GM10248 (cell line): ENCODE results near the gene FTSJ1.

Experiments
- CTCF ChIA-PET: fragments of 300-600 bp; sonication (Branson Sonifier 250); formaldehyde crosslinking; extraction: SDS; loops from one replicate; lab custom pipeline; 2021; ENCODE audit warnings: antibody characterized with exemption; lab: Yijun Ruan, JAX
- POLR2A ChIA-PET: fragments of 350-650 bp; sonication (Branson Sonifier 250); formaldehyde crosslinking; extraction: SDS; loops from one replicate; lab custom pipeline; 2020; ENCODE audit warnings: antibody characterized with exemption; lab: Yijun Ruan, JAX
- DNase-seq: peaks from one replicate; pipeline ENCODE4 v3.0.0; 2012; ENCODE audit errors: extremely low spot score
- TF ChIP-seq, protein P1 (sequence below): IDR thresholded peaks from 2 replicates; pipeline ENCODE4 v1.5.1; 2012; ENCODE audit warnings: mild to moderate bottlenecking, low read depth; ENCODE audit errors: extremely low read depth, missing control alignments, control extremely low read depth

Gene FTSJ1

DNA sequence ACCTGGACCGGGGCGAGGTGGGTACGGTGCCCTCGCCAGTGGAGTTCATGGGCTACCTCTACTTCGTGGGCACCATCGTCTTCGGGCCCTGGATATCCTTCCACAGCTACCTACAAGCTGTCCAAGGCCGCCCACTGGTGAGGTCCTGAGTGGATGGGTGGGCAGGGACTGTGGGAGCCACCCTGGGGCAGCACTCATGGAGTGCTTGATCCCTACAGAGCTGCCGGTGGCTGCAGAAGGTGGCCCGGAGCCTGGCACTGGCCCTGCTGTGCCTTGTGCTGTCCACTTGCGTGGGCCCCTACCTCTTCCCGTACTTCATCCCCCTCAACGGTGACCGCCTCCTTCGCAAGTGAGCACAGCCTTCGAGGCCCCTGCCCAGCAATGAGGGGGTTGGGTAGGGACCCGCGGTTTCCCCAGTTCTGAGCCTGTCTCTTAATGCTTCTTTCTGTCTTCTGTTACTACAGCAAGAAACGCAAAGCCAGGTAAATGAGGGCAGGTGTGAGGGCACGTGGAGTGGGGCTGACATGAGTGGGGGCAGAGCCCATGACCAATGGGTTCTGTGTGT, 36.5 kb downstream of the FTSJ1 start:
- CTCF ChIA-PET, result interaction anchor here (1.4 kb wide), 1 partner anchor 26 kb away, joined by 4 read pairs; no protein-coding TSS in a partner anchor
- no peak for DNase-seq
- TF ChIP-seq, protein P1, sequence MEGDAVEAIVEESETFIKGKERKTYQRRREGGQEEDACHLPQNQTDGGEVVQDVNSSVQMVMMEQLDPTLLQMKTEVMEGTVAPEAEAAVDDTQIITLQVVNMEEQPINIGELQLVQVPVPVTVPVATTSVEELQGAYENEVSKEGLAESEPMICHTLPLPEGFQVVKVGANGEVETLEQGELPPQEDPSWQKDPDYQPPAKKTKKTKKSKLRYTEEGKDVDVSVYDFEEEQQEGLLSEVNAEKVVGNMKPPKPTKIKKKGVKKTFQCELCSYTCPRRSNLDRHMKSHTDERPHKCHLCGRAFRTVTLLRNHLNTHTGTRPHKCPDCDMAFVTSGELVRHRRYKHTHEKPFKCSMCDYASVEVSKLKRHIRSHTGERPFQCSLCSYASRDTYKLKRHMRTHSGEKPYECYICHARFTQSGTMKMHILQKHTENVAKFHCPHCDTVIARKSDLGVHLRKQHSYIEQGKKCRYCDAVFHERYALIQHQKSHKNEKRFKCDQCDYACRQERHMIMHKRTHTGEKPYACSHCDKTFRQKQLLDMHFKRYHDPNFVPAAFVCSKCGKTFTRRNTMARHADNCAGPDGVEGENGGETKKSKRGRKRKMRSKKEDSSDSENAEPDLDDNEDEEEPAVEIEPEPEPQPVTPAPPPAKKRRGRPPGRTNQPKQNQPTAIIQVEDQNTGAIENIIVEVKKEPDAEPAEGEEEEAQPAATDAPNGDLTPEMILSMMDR, result no peak
- POLR2A ChIA-PET, result no interaction called here

GRCh38 chrX:48513670-48514069, 37.7 kb downstream of the FTSJ1 start:
- CTCF ChIA-PET, result interaction anchor here (1.4 kb wide), 1 partner anchor 25 kb away, joined by 4 read pairs; no protein-coding TSS in a partner anchor
- TF ChIP-seq, protein P1, result no peak
- no peak for DNase-seq
- POLR2A ChIA-PET, result no interaction called here

GRCh38 chrX:48514126-48514806, 38.3 kb downstream of the FTSJ1 start:
- ChIA-PET POLR2A (no interaction called here), CTCF (no interaction called here)
- DNase-seq, result no peak
- TF ChIP-seq, protein P1, result no peak

GRCh38 chrX:48514868-48515460, 39.0 kb downstream of the FTSJ1 start:
- POLR2A ChIA-PET, result no interaction called here
- CTCF ChIA-PET, result no interaction called here
- TF ChIP-seq, protein P1, result no peak
- no peak for DNase-seq

DNA sequence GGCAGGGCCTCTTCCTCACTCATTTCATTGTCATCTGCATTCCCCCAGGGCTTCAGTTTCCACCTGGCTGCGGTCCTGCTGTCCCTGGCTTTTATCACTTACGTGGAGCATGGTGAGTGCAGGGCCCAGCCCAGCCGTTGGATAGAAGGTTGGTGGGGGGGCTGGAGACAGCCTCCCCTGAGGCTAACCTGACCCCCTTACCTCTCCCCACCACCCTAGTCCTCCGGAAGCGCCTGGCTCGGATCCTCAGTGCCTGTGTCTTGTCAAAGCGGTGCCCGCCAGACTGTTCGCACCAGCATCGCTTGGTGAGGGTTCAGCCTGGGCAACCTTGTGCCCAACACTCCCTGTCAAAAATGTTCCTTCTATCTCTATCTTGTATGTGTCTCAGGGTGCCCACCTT, 39.8 kb downstream of the FTSJ1 start:
- ChIA-PET CTCF (no interaction called here), POLR2A (no interaction called here)
- TF ChIP-seq, protein P1, result no peak
- DNase-seq, result no peak

GRCh38 chrX:48516285-48516684, 40.3 kb downstream of the FTSJ1 start:
- ChIA-PET CTCF (no interaction called here), POLR2A (no interaction called here)
- TF ChIP-seq, protein P1, result no peak
- no peak for DNase-seq
